Fibroblast of pulmonary artery (primary cell): ENCODE data around the gene FAM118B.

ENCODE experiments used
- DNase-seq: peaks from one replicate; pipeline ENCODE4 v3.0.0-alpha.2; 2010; ENCODE audit warnings: low read depth
- H3K4me3 ChIP-seq: replicated peaks from 2 replicates; pipeline ENCODE4 v1.5.1; 2011; ENCODE audit warnings: low read depth, mild to moderate bottlenecking, control low read depth, low read length, moderate library complexity
- CTCF ChIP-seq: IDR thresholded peaks from 2 replicates; pipeline ENCODE4 v1.5.1; 2011; ENCODE audit warnings: mild to moderate bottlenecking, control low read depth, low read length, inconsistent platforms; ENCODE audit errors: missing control alignments

The FAM118B gene

DNA sequence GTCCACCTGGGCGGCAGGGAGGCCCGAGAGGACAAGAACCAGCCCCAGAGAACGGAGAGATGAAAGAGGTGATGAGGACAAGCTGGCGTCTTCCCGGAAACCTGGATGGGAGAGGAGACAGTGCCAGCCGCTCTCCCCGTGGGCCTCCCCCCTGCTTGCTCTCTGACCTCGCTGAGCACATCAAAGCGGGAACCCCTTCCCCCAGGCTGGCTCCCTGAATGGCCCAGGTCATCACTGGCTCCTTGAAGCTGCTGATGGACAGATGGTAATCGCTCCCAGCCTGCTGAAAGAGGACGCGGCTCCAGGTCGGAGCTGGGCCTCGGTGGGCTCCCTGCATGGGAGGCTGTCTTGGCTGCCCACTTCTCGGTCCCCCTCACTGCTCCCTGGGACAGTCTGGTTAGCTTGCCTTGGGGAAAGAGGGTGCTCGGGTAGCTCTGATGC is 18.5 kb upstream of the FAM118B start:
- DNase-seq = no peak
- TF ChIP-seq CTCF = no peak
- no peak overlapping the region for H3K4me3 ChIP-seq

DNA sequence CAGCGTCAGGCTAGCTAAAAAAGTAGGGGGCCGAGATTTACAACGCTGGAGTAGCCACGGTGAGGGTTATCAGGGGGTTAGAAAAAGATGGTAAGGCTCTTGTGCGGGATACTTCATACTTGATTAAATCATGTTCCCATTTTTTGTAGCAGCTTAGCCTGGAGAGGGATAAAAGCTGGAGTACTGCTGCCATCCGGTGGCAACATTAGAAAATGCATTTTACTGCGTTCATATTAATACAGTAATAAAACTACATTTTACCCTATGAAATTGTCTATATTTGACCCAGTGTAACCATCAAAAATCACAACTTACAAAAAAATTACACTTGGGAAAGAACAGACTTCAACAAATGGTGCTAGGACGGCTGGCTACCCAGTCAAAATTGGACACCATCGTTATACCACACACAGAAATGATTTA is 17.4 kb upstream of the FAM118B start:
- TF ChIP-seq CTCF = peak; percentile 62
- peak; percentile 70 for DNase-seq
- H3K4me3 ChIP-seq = no peak overlapping the region

DNA sequence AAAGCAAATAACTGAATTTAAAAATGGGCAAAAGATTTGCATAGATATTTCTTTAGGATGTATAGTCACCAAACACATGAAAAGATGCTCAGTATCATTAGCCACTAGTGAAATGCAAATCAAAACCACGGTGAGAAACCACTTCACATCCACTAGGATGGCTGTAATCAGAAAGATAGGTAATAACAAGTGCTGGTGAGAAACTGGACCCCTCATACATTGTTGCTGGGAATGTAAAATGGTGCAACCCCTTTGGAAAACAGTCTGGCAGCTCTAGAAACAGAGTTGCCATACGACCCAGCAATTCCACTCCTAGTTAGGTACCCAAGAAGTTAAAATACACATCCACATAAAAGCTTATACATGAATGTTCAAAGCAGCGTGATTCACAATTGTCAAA is 16.5 kb upstream of the FAM118B start:
- DNase-seq = no peak
- no peak for TF ChIP-seq CTCF
- H3K4me3 ChIP-seq = no peak overlapping the region

- no peak overlapping the region for H3K4me3 ChIP-seq
- DNase-seq = no peak
These were observed 14.2 kb upstream of the FAM118B start for GRCh38 chr11:126197277-126197939.

GRCh38 chr11:126198648-126199047 is 12.9 kb upstream of the FAM118B start:
- H3K4me3 ChIP-seq = no peak overlapping the region
- no peak for TF ChIP-seq CTCF
- DNase-seq = no peak

More at GRCh38 chr11:126197277-126197939, 14.2 kb upstream of the FAM118B start:
- TF ChIP-seq CTCF = no peak

DNA sequence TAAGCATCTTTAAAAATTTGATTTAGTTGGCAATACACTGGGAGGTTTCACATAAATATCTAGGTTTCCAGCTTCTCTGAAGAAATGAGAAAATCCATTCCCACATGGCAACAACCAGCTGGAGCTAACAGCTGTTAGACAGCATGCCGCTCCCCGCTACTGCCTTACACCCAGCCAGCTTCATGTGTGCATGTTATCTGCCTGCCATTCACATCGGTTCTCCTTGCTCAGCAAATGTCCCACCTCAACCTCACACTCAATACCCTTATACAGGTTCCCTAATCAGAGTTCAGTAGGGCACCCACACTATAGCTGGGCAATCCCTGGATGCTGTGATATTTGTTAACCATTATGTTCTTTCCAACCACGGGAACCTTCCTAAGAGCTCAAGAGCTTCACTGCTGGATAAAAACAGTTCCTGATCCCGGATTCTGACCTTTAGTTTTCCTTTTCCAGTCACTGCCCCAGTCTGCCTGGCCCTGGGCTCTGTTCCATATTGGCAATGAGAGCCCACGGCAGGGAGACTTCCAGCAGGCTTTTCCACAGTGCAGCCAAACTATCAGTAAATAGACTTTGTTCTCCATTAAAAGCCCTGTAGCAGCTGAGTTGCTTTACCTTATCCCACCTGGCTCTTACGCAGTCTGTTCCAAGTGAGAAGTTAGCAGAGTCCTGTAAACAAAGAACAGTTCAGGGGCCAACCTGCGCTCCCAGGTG is 8.8 kb upstream of the FAM118B start:
- H3K4me3 ChIP-seq = no peak overlapping the region
- no peak for DNase-seq
- no peak for TF ChIP-seq CTCF
